GM21526 (cell line): Measurements from ENCODE around the gene OPCML.

Source experiments
- ATAC-seq: cut with Tn5 transposase; IDR thresholded peaks from one replicate; pipeline ENCODE4 v1.9.1; 2021; ENCODE audit warnings: moderate library complexity; ENCODE audit not compliant: unreplicated experiment, low FRiP score

Gene OPCML

DNA sequence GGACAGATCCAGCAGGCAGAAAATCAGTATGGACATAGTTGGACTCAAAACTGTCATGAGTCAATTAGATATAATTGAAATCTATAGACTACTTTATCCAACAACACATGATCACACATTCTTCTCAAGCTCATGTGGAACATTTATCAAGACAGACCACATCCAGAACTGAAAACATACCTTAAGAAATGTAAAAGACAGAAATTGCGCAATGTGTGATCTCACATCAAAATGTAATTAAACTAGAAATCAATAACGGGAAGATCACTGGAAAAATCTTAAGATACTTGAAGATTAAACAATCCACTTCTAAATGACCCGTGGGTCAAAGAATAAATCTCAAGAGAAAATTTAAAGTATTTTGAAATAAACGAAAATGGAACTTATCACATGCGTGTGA lies 435.3 kb downstream of the OPCML start:
- ATAC-seq, result no peak

DNA sequence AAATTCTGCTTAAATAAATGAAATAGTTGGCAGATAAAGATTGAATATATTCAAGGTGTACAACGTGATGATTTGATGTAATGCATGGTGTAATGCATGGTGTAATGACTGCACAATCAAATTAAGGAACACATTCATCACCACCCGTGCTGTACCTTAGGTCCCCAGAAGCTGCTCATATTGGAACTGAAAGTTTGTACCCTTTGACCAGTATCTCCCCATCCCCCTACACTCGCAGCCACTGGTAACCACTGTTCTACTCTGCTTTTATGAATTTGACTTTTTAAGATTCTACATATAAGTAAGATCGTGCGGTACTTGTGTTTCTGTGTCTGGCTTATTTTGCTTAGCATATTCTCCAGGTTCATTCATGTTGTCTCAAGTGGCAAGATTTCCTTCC lies 445.8 kb downstream of the OPCML start:
- no peak for ATAC-seq

DNA sequence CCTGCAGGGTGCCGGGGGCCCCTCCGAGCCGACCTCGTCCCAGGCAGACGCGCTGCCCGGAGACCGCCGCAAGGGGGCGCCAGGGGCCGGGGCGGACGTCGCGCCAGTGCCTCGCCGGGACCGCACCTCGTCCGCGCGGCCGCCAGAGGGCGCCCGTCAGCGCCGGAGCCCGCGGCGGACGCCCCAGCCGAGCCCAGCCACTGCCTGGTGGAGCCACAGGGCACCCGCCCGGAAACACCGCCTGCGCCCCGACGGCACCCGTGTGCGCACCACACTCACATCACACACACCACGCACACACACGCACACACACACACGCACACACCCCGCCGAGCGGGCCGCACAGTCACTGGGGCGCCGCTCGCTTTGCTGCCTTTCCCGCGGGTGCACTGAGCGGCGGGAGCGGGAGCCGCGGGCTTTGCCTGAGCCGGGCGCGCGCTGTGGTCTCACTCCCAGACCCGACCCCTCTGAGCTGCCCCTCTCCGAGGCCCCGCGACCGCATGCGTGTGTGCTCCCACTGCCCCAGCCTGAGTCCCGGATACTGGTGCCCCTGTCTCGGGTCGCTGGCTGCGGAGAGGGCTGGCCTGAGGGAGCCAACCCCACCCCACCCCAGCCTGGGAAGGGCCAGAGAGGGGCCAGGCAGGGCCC lies 449.3 kb downstream of the OPCML start:
- ATAC-seq, result peak; percentile 96

DNA sequence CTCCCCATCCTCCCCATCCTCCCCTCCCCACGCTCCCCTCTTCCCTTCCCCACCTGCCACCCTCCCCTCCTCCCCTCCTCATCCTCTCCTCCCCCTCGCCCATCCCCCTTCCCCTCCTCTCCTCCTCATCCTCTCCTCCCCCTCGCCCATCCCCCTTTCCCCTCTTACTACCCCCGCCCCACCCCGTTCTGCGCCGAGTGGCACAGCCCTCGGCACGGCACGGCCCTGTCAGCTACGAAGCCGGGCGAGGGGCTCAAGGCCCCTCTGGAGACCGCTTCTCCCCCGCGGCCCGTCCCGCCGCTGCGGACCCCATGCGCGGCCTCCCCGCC lies 449.9 kb downstream of the OPCML start:
- no peak for ATAC-seq

DNA sequence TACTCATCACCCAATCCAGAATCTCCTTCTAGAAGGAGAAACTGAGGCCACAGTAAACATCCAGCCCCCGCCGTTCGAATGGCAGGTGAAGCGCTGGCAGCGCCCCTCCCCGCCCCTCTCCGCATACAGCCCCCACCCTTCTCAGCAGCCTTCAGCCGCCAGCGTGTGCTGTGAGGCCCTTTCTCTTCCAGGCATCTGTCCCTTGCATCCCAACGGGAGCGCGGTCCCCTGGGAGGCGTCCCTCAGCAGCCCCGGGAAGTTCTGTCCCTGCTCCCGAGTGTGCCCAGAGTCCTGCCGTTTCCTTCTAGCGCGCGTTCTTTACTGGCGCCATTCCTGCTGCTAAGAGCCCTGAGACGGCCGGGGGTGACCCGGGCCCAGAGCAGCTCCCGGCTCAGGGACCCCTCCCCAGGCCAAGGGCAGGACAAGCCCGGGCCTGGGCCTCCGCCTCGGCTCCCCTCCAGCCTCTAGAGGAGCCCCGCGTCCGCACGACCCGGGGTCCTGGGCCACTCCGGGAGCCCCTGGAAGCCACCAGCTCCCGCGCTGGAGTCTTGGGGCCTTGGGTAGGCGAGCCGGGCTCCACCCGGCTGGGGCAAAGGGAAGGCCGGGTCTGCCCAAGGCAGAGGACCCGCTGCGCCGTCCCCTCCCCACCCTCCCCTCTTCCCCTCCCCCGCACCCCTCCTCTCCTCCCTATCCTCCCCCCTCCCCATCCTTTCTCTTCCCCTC lies 450.4 kb downstream of the OPCML start:
- ATAC-seq, result no peak

DNA sequence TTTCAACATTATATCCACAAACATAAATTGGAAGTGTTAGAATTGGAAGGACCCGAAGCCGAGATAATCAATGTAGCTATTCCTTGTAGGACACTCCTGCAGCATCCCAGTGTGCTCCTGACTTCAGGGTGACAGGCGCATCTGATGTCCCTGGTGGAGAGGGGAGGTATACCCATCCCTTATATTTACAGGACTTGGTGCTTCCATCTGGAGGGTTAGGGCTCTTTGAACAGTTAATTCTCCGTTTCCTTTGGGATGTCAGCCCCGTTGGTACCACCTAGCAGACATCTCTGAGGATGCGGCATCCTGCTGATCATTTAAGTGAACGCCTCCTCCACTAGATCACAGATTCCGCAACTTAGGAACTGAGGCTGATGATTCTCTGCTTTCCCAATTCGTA lies 451.3 kb downstream of the OPCML start:
- no peak for ATAC-seq

DNA sequence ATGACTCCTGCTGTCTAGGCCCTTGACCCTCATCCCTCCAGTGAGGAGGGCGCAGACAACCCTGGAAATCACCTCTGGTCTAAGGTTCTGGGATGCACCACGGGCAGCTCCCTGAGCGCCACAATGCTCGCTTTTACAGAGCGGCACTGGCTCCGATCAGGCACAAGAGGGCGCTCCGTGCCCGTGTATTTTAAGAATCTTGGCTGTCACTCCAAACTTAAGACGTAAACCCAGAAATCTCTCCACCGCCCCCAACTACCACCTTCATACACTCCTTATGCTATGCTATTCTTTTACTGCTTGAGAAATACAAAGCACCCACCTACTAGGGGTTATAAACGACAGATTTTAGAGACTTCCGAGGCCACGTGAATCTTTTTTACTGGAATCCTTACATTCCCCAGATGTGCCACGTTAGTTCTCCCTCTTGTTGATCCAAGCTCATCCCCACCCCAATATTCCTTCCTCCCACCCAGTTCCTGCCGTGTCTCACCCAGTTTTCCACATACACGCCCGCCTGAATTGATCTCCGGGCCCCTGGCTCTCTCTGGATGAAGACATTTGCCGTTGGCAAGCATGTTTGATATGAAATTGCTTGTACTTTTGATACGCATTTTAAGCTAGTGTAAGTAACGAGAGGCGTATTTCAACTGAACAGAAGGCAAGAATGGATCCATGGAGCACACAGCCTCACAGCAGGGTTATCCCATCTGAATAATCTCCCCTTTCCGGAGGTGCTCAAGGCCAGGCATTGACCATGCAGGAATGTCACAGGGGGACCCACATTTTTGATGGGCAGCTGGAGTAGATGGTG lies 453.5 kb downstream of the OPCML start:
- peak; percentile 44 for ATAC-seq

DNA sequence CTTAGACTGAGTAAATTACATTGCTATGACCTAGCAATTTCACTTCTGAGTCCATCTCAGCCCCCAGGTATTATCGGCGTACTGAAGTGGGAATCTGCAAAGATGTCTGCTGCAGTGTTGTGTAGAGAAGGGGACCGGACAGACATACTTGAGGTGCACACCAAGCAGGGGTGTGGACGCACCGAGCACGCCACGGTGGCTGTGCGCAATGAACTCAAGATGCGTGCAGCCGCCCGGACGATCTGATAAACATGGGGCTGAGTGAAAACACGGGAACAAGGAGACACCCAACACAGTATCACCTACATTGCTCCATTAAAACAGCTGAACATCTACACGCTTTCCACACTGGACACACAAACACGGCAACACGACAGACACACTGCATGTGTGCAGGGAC lies 454.3 kb downstream of the OPCML start:
- ATAC-seq, result no peak

DNA sequence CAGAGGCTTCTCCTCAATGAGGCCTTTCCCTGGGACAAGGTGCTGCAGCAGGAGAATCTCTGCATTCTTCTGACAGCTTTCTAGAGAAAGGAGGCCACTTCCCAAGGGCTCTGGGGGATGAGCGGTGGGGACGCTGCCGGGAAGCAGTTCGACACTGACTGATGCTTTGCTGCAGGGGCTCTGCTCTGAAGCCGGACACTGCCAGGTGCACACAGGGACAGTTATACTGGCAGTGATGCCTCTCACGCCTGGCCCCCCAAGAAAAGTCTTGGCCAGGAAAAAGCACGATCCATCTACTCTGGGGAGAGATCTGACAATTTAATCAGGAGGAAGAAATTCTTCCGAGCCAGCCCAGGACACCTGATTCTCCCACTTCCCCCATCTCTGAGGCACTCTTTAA lies 456.9 kb downstream of the OPCML start:
- ATAC-seq, result no peak

DNA sequence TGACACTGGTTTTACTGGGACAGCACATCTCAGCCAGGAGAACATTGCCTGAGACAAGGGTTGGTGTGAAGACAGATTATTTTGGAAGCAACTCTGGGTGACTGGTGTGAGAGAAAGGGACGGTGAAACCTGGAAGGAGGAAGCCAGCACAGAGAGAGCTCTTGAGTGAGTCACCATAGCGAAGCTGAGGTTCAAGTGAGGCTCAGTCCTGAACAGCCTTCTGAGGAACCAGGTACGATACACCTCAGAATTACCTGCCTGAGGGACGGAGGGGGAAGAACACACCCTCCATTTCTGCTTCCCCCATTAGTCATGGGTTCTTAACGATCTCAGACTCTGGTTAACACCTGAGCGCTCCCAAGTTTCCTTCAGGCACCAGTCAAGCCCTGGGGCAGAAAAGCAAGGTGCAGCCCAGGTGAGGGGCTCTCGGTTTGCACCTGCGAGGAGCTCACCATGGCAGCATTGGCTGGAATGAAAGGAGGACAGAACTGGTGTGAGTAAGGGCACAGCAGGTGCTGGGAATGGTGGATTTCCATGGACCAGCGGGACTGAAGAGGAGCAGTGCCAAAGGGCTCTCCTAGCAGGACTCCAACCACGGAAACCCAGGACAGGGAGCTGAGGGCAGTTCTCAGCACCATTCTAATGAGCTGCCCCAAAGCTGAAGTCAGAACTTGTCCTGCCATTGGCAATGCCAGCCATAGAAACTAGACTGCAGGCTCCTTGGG lies 459.3 kb downstream of the OPCML start:
- no peak for ATAC-seq

DNA sequence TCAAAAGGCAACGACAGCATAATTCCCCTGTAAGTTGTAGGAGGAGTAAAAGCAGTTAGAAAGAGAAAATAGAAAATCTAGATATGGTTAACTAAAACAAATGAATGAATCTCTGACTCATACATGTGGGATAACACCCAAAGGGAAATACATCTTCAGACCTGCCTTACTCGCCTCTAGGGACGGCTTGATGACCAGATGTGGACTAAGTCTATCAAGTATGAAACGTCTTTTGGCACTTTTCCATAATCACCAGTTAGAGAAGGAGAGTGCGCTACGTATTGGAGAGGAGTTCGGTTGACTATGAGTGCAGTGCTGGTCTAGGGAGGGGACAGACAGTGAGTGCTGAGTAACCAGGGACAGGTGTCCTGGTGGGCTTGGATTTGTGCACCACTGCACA lies 459.9 kb downstream of the OPCML start:
- ATAC-seq, result no peak

DNA sequence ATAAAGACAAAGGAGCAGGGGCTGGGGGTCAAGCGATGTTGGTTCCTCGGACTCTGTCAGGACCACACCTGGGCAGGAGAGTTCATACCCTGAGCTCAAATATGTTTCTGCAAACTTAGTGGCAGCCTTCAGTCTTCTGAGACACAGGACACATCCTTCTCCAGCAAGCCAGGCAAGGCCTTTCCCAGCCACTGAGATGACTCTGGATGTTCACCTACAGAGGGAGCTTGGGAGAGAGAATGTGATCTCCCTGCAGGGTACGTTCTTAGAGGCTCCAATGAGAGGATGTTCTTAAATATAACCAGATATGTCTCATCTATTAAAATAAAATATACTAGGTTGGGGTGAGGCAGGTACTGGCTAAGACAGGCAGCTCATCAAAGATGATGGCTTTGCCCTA lies 461.5 kb downstream of the OPCML start:
- ATAC-seq, result no peak

DNA sequence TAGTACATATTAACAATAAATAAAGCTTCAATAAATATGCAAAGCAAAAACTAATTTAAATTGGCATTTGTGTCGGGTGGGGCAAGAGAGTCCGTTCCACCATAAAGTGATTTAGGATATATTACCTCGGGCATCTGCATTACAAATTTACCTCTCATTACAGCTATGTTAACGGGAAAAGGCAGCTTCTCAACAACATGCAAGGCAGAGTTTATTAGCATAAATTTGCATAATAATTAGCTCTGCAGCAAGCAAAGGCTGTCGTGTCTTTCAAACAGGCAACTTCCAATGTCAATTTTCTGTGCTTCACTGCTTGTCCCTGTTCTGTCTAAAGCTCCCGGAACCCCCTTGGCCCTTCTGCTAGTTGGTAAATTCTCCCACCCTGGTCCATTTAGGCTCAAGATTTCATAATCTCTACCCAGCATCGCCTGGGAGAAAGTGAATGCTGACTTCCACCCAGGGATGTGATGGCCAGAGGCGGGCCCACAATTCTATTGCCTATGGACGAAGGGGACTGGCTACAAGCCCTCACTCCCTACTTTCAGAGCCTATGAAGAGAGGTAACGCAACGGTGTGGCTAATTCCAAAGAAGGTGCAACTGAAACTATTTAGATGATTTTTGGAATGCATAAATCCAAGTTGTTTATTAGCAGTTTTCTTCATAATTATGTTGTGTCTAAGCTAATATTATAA lies 462.1 kb downstream of the OPCML start:
- no peak for ATAC-seq

DNA sequence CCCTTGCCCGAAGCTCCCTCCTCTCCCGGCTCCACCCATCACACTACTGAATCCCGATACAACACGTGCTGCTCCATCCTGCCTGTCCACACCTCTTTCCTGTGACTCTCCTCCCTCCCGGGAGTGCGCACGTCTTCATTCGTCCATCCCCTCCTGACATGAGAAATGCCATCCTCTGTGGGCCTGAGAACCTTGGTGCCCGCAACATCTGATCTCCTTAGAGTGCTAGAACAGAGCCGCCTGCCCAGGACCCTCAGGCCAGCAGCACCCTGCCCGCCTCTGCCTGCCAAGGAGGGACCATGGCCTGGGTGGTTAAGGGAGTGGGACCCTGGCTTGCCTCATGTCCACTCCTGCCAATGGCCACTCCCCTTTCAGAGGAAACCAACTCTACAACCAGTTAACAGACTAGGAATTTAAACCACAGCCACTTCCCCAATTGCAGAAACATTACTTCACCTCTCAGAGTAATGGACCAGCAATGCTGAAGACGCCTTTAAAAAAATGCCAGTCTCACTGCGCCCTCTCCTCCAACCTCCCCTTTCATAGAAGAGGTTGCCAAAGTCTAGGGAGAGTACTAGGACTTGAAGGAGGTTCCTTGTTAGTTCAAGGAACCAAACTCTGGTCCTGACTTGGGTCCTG lies 466.3 kb downstream of the OPCML start:
- no peak for ATAC-seq

DNA sequence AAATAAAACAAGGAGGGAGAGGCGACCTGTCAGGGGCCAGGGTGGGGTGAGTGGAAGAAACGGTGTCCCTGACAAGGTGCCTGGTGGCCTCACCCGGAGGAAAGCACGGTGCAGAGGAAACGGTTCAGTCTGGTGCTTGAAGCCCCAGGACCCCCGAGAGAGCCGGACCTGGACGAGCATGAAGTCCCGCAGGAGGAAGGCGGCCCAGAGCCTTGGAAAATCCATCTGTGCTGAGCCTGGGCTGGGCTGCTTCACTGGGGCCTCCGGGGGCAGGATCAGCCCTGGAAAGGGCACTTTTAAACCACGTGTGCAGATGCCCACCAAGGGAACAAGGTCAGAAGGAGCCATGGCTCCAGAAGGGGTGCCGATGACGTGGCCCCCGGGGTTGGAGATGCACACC lies 467.3 kb downstream of the OPCML start:
- ATAC-seq, result no peak

DNA sequence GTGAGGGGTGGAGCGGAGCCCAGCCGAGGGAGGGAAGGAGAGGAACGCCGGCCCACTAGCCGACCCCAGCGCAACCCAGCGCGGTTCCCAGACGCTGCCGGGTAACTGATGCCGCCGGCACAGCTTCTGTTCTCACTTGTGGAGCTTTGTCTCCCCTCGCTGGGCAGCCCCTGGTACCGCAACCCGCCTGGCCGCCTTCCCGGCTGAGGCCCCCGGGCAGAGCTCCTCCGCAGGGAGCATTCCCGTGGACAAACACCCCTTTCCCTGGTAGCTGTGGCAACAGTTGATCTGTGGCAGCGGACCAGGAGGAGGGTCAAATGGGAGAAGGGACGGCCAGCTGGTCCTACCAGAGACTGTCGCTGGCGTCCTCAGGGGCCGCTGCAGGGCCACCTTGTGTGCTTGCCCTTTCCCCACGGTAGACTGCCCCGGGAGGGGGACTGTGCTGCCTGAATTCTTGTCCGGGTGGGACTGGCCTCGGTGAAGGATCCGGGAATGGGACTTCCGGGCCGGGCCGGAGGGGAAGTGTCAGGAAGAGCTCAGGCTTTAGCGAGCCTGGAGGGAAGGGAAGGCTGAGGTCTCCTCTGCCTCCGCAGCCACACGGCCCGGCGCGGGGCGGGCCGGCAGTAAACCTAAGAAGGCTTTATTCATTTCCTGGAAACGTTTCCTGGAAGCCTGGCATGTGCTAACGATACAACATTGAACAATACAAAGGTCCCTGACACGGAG lies 468.0 kb downstream of the OPCML start:
- ATAC-seq, result no peak

DNA sequence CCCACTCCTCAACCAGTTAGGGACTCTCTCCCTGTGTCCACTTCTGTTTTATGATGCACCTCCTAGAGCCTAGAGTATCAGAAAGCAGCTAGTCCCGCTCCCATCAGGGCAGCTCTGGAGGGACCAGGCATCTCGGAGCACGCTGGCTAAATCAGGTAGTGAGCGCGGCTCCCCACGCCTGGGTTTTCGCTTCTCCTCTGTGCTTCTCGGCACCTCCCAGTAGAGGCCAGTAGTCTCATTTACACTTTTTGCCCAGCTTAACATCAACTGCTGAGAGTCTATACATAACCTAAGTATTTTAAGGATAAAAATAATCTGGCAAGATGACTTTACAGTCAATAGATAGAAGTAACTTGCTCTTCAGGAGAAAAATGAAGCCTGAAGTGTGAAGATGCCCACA lies 473.8 kb downstream of the OPCML start:
- ATAC-seq, result no peak

DNA sequence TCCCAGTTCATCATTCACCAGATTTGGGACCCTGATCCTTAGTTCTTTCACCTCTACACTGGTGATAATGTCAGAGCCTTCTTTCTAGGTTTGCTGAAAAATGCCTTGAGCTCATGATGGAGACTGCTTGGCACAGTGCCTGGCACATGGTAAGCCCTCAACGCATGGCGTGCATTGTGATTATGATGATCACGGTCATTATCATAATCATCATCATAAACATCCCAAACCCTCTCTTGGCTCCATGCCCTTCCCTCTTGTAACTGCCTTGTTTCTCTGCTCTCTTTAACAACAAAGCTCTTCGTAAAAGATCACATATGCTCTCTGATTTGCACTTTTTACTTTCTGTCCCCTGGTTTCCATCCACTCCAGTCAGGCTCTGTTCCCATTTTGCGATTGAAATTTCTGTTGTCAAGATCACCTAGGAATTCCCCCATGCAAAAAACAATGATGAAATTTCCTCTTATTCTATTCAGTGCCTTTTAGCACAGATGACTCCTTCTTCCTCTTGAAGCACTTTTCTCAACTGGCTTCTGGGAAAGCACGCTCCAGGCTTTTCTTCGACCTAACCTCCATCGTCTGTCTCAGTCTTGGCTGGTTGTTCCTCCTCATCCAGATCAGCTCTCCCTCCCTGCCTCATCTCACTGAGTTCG lies 479.1 kb downstream of the OPCML start:
- no peak for ATAC-seq

DNA sequence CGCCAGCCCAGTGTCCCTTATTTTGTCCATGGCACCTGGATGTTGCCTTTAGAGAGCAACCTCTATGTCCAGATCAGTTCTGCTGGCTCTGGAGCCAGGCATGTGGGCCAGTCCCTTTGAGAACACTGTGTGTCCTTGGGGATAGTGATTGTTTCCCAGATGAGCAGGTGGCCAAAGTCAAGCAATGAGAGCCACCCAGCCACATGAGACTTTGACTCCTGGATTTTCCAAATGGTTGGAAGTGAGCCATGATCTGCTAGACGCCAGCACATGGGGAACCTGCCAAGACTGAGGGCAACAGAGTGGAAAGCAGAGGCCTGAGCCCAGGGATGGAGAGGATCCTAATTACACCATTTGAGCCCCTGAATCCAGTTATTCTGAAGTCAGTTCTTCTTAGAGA lies 479.8 kb downstream of the OPCML start:
- ATAC-seq, result no peak
